ENCODE data around the gene CDT1.

The CDT1 gene

DNA sequence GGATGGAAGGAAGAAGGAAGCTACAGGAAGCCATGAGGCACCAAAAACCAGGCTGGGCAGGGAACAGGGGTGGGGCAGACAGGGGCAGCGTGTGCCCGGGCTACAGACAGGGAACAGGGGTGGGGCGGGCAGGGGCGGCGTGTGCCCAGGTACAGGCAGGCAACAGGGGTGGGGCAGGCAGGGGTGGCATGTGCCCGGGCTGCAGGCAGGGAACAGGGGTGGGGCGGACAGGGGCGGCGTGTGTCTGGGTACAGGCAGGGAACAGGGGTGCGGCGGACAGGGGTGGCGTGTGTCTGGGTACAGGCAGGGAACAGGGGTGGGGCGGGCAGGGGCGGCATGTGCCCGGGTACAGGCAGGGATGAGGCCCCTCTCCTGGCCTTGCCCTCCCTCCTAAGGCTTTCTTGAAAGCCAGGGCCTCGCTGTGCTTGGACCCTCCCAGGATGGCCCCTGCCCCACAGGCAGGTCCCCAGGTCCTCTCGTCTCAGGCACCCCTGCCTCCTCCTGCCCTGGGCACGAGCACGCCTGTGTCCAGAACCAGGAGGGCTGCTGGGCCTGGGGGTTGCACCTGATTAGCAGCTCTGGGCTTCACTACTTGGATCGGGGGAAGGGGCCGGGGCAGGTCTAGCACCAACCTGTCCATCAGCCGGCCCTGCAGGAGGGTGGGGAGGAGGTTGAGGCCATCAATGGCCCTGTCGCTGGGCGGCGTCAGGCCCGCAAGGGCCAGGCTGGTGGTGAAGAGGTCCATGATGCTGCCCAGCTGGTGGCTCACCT lies 22.7 kb downstream of the CDT1 start:
- in situ Hi-C loops (cut with MboI; ENCODE audit: low sequenced_read_pairs), result no loop called here
- Histone ChIP-seq H3K27me3 (ENCODE audit: low read depth) (no peaks in the 10 kb centered on the region), H3K9me3 (no peaks in the 10 kb centered on the region), H3K4me1 (no peaks in the 10 kb centered on the region), H3K36me3 (replicated peaks) (no peaks in the 10 kb centered on the region), H3K4me3 (no peak overlapping the region)
- no peak for DNase-seq (ENCODE audit: low spot score in 2 of 2)

DNA sequence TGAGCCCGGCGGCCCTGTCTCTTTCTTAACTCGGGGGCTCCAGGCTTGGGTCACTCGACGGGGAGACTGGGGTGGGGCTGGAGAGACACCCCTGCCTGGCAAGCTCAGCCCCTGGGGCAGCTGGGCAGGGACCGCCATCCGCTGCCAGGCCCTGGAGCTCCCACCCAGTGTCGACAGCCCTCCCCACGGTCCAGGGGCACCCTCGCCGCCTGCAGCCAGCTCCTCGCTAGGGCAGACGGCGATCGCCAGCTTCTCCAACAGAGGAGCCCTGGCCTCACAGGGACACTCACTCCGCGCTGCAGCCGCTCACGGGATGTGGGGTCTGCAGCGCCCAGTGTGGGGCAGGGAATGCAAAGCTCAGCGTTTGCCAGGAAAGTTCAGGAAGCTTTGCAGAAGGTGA lies 24.1 kb downstream of the CDT1 start:
- in situ Hi-C loops (cut with MboI; ENCODE audit: low sequenced_read_pairs), result no loop called here
- no peaks in the 10 kb centered on the region for H3K27me3 ChIP-seq (ENCODE audit: low read depth)
- H3K9me3 ChIP-seq, result no peaks in the 10 kb centered on the region
- H3K36me3 ChIP-seq (replicated peaks), result no peaks in the 10 kb centered on the region
- no peak for DNase-seq (ENCODE audit: low spot score in 2 of 2)
- H3K4me1 ChIP-seq, result no peaks in the 10 kb centered on the region
- H3K4me3 ChIP-seq, result no peak overlapping the region

GRCh38 chr16:88828711-88829110 lies 25.1 kb downstream of the CDT1 start:
- Histone ChIP-seq H3K9me3 (no peaks in the 10 kb centered on the region), H3K27me3 (ENCODE audit: low read depth) (no peaks in the 10 kb centered on the region), H3K4me3 (no peak overlapping the region), H3K4me1 (no peaks in the 10 kb centered on the region), H3K36me3 (replicated peaks) (no peaks in the 10 kb centered on the region)
- no peak for DNase-seq (ENCODE audit: low spot score in 2 of 2)
- in situ Hi-C loops (cut with MboI; ENCODE audit: low sequenced_read_pairs), result no loop called here

DNA sequence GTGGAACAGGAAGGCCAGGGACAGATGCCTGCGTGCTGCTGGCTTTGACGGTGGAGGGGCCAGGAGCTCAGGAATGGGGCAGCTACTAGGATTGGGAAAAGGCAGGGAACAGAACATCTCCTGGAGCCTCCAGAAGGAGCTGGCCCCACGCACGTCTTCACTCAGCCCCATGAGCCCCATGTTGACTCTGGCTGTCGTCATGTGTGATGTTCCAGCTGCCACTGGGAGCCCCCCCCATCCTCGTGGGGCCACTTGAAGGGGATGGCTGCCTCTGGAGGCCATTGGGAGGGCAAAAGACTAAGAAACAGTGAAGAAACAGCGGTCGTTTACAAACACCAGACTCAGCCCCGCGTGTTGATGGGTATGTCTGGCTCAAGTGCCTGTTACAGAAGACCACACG lies 26.7 kb downstream of the CDT1 start:
- Histone ChIP-seq H3K4me3 (no peak overlapping the region), H3K36me3 (replicated peaks) (no peaks in the 10 kb centered on the region), H3K9me3 (no peaks in the 10 kb centered on the region), H3K27me3 (ENCODE audit: low read depth) (no peaks in the 10 kb centered on the region), H3K4me1 (no peaks in the 10 kb centered on the region)
- in situ Hi-C loops (cut with MboI; ENCODE audit: low sequenced_read_pairs), result no loop called here
- DNase-seq (ENCODE audit: low spot score in 2 of 2), result no peak

DNA sequence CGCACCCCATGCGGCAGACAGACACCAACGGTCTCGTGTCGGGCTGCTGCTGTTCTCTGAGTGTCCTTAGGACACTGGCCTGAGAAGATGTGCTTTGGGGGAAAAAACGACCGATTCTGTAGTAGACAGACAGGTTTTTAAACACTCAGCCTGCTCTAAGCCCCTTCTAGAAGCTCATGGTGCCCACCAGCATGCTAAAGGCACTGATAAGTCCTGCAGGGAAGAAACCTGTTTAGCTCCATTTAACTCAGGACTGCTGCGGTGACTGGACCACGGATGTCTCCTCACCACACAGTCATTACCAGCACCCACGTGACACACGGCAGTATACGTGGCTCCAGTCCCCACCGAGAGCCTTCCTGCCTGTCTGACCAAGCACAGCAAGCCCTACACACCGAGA lies 27.2 kb downstream of the CDT1 start:
- no peaks in the 10 kb centered on the region for H3K9me3 ChIP-seq
- no peak overlapping the region for H3K4me3 ChIP-seq
- H3K36me3 ChIP-seq (replicated peaks), result no peaks in the 10 kb centered on the region
- no peaks in the 10 kb centered on the region for H3K4me1 ChIP-seq
- in situ Hi-C loops (cut with MboI; ENCODE audit: low sequenced_read_pairs), result no loop called here
- no peaks in the 10 kb centered on the region for H3K27me3 ChIP-seq (ENCODE audit: low read depth)
- DNase-seq (ENCODE audit: low spot score in 2 of 2), result no peak

DNA sequence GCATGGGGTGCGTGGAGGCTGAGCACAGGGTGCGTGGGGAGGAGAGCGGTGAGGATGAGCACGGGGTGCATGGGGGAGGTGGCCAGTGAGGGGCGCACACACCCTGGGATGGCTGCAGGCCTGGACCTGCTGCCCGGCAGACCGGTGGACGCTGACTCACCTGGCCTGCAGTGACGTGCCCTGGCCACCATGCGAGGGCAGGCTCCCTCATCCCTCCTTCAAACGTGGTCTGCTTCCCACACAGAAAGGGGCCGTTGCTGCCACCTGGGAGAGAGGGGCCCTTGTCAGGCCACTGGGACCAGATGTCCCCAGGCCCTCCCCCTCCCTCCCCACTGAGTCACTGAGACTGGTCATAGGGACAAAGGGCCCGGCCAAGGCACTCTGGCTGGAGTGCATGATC lies 28.2 kb downstream of the CDT1 start:
- Histone ChIP-seq H3K9me3 (no peaks in the 10 kb centered on the region), H3K4me1 (no peaks in the 10 kb centered on the region), H3K36me3 (replicated peaks) (no peaks in the 10 kb centered on the region), H3K4me3 (no peak overlapping the region), H3K27me3 (ENCODE audit: low read depth) (no peaks in the 10 kb centered on the region)
- in situ Hi-C loops (cut with MboI; ENCODE audit: low sequenced_read_pairs), result no loop called here
- DNase-seq (ENCODE audit: low spot score in 2 of 2), result no peak

GRCh38 chr16:88833086-88833485 lies 29.5 kb downstream of the CDT1 start:
- DNase-seq (ENCODE audit: low spot score in 2 of 2), result no peak
- Histone ChIP-seq H3K4me1 (no peaks in the 10 kb centered on the region), H3K27me3 (ENCODE audit: low read depth) (no peaks in the 10 kb centered on the region), H3K9me3 (no peaks in the 10 kb centered on the region), H3K4me3 (no peak overlapping the region), H3K36me3 (replicated peaks) (no peaks in the 10 kb centered on the region)
- in situ Hi-C loops (cut with MboI; ENCODE audit: low sequenced_read_pairs), result no loop called here

GRCh38 chr16:88834670-88835069 lies 31.1 kb downstream of the CDT1 start:
- Histone ChIP-seq H3K4me1 (no peaks in the 10 kb centered on the region), H3K9me3 (no peaks in the 10 kb centered on the region), H3K27me3 (ENCODE audit: low read depth) (no peaks in the 10 kb centered on the region), H3K36me3 (replicated peaks) (no peaks in the 10 kb centered on the region), H3K4me3 (no peak overlapping the region)
- no peak for DNase-seq (ENCODE audit: low spot score in 2 of 2)
- in situ Hi-C loops (cut with MboI; ENCODE audit: low sequenced_read_pairs), result no loop called here

DNA sequence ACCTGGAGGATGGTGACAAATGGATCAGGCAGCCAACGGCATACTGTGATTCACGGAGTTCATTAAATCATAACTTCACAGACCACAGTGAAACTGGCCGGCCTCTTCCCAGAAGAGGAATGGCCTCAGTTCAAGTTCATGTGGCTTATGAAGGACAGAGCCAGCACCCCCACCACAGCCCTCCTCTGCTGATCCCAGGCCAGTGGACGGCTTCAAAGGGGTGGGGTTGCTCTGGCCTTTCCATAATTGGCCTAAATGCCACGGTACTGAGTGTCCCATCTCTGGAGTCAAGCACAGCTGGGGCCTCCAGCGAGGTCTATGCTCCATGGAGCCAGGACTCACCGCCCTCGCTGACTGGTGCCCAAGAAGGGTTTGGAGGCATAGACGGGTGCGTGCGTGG lies 31.8 kb downstream of the CDT1 start:
- Histone ChIP-seq H3K27me3 (ENCODE audit: low read depth) (no peaks in the 10 kb centered on the region), H3K4me3 (no peak overlapping the region), H3K36me3 (replicated peaks) (no peaks in the 10 kb centered on the region), H3K9me3 (no peaks in the 10 kb centered on the region), H3K4me1 (no peaks in the 10 kb centered on the region)
- in situ Hi-C loops (cut with MboI; ENCODE audit: low sequenced_read_pairs), result no loop called here
- no peak for DNase-seq (ENCODE audit: low spot score in 2 of 2)

- Histone ChIP-seq H3K4me1 (no peaks in the 10 kb centered on the region), H3K27me3 (ENCODE audit: low read depth) (no peaks in the 10 kb centered on the region), H3K4me3 (no peak overlapping the region), H3K9me3 (no peaks in the 10 kb centered on the region), H3K36me3 (replicated peaks) (no peaks in the 10 kb centered on the region)
- in situ Hi-C loops (cut with MboI; ENCODE audit: low sequenced_read_pairs), result no loop called here
- DNase-seq (ENCODE audit: low spot score in 2 of 2), result no peak
These were observed 32.2 kb downstream of the CDT1 start for GRCh38 chr16:88835818-88836217.

DNA sequence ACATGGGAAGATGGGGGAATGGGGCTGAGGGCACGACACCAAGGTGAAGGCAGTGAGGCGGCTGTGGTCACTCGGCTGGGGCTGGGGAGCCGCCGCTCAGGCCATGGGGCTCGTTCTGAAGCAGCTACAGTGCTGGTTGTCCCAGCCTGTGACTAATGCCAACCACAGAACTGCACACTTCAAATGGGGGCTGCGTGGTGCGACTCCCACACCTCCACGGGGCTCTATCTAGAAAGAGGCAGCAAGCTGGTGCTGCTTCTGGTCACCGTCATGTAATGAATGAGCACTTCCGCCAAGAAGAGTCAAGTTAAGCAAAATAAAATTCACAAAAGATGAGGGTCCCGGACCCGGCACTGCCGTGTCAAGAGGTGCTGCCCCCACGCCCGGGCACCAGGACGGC lies 33.2 kb downstream of the CDT1 start:
- DNase-seq (ENCODE audit: low spot score in 2 of 2), result no peak
- in situ Hi-C loops (cut with MboI; ENCODE audit: low sequenced_read_pairs), result no loop called here
- no peaks in the 10 kb centered on the region for H3K36me3 ChIP-seq (replicated peaks)

DNA sequence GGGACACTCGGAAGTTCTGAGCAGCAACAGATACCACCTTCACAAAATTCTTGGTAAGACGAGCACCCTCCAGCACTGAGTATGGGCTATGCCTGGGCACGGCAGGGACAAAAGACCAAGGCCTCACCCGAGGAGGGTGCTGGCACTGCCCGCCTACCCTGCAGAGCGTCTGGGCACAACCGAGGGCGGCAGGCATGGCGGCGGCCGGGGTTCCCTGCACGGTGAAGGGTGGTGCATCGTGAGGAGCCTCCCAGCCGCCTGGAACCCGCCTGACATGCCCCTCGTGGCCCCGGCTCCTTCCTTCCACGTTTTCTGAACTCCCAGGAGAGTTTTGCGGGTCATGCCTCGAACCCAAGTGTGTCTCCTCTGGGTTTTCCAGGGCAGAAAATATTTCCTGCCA lies 34.2 kb downstream of the CDT1 start:
- in situ Hi-C loops (cut with MboI; ENCODE audit: low sequenced_read_pairs), result no loop called here
- Histone ChIP-seq H3K9me3 (no peaks in the 10 kb centered on the region), H3K4me1 (no peaks in the 10 kb centered on the region), H3K4me3 (no peak overlapping the region), H3K36me3 (replicated peaks) (no peaks in the 10 kb centered on the region), H3K27me3 (ENCODE audit: low read depth) (no peaks in the 10 kb centered on the region)
- DNase-seq (ENCODE audit: low spot score in 2 of 2), result no peak

More for the DNA sequence above, 33.2 kb downstream of the CDT1 start:
- Histone ChIP-seq H3K27me3 (ENCODE audit: low read depth) (no peaks in the 10 kb centered on the region), H3K9me3 (no peaks in the 10 kb centered on the region), H3K4me3 (no peak overlapping the region), H3K4me1 (no peaks in the 10 kb centered on the region)

DNA sequence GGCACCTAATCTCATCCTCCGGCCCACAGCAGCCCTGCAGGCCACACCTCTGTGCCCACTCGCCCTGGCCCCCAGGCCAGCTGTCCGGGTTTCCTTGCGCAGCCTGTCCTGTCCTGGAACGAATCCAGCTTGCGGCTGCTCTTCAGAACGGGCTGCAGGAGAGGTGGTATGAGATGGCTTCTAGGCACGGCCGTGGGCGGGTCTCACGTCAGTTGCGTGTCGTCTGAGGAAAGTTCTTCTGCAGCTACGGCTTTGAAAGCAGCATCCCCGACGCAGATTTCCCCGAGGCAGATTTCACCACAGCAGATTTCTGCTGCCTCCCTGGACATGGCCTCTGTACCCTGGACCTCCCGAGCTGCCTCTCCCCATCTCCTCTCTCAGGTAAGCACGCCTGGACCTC lies 35.0 kb downstream of the CDT1 start:
- in situ Hi-C loops (cut with MboI; ENCODE audit: low sequenced_read_pairs), result no loop called here
- no peaks in the 10 kb centered on the region for H3K9me3 ChIP-seq
- DNase-seq (ENCODE audit: low spot score in 2 of 2), result no peak
- H3K4me1 ChIP-seq, result no peaks in the 10 kb centered on the region
- no peak overlapping the region for H3K4me3 ChIP-seq
- H3K27me3 ChIP-seq (ENCODE audit: low read depth), result no peaks in the 10 kb centered on the region
- no peaks in the 10 kb centered on the region for H3K36me3 ChIP-seq (replicated peaks)

GRCh38 chr16:88839026-88839529 lies 35.5 kb downstream of the CDT1 start:
- Histone ChIP-seq H3K4me1 (no peaks in the 10 kb centered on the region), H3K9me3 (no peaks in the 10 kb centered on the region), H3K27me3 (ENCODE audit: low read depth) (no peaks in the 10 kb centered on the region), H3K36me3 (replicated peaks) (no peaks in the 10 kb centered on the region), H3K4me3 (no peak overlapping the region)
- no peak for DNase-seq (ENCODE audit: low spot score in 2 of 2)
- in situ Hi-C loops (cut with MboI; ENCODE audit: low sequenced_read_pairs), result no loop called here

All from HAP-1 (cell line).